Measurements from ENCODE around the gene THOC2.
"Not testable (repeated sequence)": the region's sequence is repeated elsewhere in the genome, so short reads cannot be mapped to it uniquely, and the experiment has no call there.

DNA sequence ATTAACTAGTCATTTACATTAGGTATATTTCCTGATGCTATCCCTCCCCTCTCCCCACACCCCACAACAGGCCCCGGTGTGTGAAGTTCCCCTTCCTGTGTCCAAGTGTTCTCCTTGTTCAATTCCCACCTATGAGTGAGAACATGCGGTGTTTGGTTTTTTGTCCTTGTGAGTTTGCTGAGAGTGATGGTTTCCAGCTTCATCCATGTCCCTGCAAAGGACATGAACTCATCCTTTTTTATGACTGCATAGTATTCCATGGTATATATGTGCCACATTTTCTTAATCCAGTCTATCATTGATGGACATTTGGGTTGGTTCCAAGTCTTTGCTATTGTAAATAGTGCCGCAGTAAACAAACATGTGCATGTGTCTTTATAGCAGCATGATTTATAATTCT is 69.1 kb downstream of the THOC2 start:
- not testable (repeated sequence) for TF ChIP-seq POLR2A (IDR thresholded peaks at IDR 0.05)
- TF ChIP-seq, protein P1, sequence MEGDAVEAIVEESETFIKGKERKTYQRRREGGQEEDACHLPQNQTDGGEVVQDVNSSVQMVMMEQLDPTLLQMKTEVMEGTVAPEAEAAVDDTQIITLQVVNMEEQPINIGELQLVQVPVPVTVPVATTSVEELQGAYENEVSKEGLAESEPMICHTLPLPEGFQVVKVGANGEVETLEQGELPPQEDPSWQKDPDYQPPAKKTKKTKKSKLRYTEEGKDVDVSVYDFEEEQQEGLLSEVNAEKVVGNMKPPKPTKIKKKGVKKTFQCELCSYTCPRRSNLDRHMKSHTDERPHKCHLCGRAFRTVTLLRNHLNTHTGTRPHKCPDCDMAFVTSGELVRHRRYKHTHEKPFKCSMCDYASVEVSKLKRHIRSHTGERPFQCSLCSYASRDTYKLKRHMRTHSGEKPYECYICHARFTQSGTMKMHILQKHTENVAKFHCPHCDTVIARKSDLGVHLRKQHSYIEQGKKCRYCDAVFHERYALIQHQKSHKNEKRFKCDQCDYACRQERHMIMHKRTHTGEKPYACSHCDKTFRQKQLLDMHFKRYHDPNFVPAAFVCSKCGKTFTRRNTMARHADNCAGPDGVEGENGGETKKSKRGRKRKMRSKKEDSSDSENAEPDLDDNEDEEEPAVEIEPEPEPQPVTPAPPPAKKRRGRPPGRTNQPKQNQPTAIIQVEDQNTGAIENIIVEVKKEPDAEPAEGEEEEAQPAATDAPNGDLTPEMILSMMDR (IDR thresholded peaks at IDR 0.05) = not testable (repeated sequence)

All from prostate gland (tissue), 2 donors.